ENCODE results near the gene PRDM16.

GRCh38 chr1:3238703-3239278 lies 169.8 kb downstream of the PRDM16 start:
- TF ChIP-seq EZH2 (IDR thresholded peaks at IDR 0.05) = no peak
- TF ChIP-seq POLR2A (IDR thresholded peaks at IDR 0.05; ENCODE audit: borderline replicate concordance, extremely low read depth, insufficient read depth, insufficient read length) = no peak
- TF ChIP-seq, protein P1, sequence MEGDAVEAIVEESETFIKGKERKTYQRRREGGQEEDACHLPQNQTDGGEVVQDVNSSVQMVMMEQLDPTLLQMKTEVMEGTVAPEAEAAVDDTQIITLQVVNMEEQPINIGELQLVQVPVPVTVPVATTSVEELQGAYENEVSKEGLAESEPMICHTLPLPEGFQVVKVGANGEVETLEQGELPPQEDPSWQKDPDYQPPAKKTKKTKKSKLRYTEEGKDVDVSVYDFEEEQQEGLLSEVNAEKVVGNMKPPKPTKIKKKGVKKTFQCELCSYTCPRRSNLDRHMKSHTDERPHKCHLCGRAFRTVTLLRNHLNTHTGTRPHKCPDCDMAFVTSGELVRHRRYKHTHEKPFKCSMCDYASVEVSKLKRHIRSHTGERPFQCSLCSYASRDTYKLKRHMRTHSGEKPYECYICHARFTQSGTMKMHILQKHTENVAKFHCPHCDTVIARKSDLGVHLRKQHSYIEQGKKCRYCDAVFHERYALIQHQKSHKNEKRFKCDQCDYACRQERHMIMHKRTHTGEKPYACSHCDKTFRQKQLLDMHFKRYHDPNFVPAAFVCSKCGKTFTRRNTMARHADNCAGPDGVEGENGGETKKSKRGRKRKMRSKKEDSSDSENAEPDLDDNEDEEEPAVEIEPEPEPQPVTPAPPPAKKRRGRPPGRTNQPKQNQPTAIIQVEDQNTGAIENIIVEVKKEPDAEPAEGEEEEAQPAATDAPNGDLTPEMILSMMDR (IDR thresholded peaks at IDR 0.05 in 2 of 3, conservative IDR thresholded peaks at IDR 0.05 in 1 of 3; ENCODE audit: borderline replicate concordance in 1 of 3, insufficient read depth in 1 of 3, low read depth in 2 of 3, low read length in 2 of 3) = no peak
- no peak for TF ChIP-seq ZNF274 (IDR thresholded peaks at IDR 0.05; ENCODE audit: low read depth, low read length)
- no peak for TF ChIP-seq CEBPB (IDR thresholded peaks at IDR 0.05; ENCODE audit: low read depth)
- no peak for TF ChIP-seq RAD21 (IDR thresholded peaks at IDR 0.05; ENCODE audit: low read depth)
- no peak for TF ChIP-seq POLR2AphosphoS5 (IDR thresholded peaks at IDR 0.05; ENCODE audit: low read depth, low read length)
- TF ChIP-seq REST (IDR thresholded peaks at IDR 0.05; ENCODE audit: low read depth) = no peak
- no peak for TF ChIP-seq EZH2phosphoT487 (IDR thresholded peaks at IDR 0.05; ENCODE audit: borderline replicate concordance)
- TF ChIP-seq SIN3A (IDR thresholded peaks at IDR 0.05; ENCODE audit: low read depth) = no peak
- TF ChIP-seq TCF7L2 (IDR thresholded peaks at IDR 0.05; ENCODE audit: borderline replicate concordance, extremely low read depth, insufficient read depth, insufficient read length) = no peak
- TF ChIP-seq, protein P2, sequence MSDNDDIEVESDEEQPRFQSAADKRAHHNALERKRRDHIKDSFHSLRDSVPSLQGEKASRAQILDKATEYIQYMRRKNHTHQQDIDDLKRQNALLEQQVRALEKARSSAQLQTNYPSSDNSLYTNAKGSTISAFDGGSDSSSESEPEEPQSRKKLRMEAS (IDR thresholded peaks at IDR 0.05) = no peak
- TF ChIP-seq YY1 (IDR thresholded peaks at IDR 0.05; ENCODE audit: extremely low read depth, insufficient replicate concordance, low read depth, low read length) = no peak
